Stomach (tissue), 9 donors: ENCODE measurements around the gene HOXB7. TPM values are rescaled to one million over a fixed set of nuclear protein-coding genes. Genes with fewer than 3 reads are reported as not detected.

Source experiments
- DNase-seq, 2 donors: peaks; one replicate each; pipeline versions ENCODE4 v3.0.0 to v3.0.0-alpha.2; 2013 to 2019
- H3K27ac ChIP-seq, 5 donors: fragments of 200-600 bp in 4 of 5; sonication (generic) in 4 of 5; one replicate each; pipeline ENCODE4 v1.5.1; 2013 to 2019; ENCODE audit warnings: mild to moderate bottlenecking in 1 of 5, moderate library complexity in 1 of 5
- H3K27me3 ChIP-seq, 3 donors: fragments of 200-600 bp; sonication (generic); one replicate each; pipeline ENCODE4 v1.5.1; 2017 to 2019; ENCODE audit warnings: mixed run types in 1 of 3
- H3K36me3 ChIP-seq, 4 donors: fragments of 200-600 bp; sonication (generic); 1 replicate in 3 of 4; 2 replicates in 1 of 4; pipeline ENCODE4 v1.5.1; 2016 to 2019
- H3K4me1 ChIP-seq, 4 donors: fragments of 200-600 bp; sonication (generic); one replicate each; pipeline ENCODE4 v1.5.1; 2016 to 2019
- H3K4me3 ChIP-seq, 4 donors: fragments of 200-600 bp; sonication (generic) in 3 of 4; one replicate each; pipeline ENCODE4 v1.5.1; 2016 to 2019; ENCODE audit warnings: mild to moderate bottlenecking in 1 of 4
- H3K9me3 ChIP-seq, 4 donors: fragments of 200-600 bp; sonication (generic); one replicate each; pipeline ENCODE4 v1.5.1; 2016 to 2019
- CTCF ChIP-seq, 7 experiments: fragments of 450-650 bp in 4 of 7; fragments of 200-600 bp in 3 of 7; sonication (generic) in 3 of 7; IDR thresholded peaks; one replicate each; pipeline ENCODE4 v1.5.1; 2016 to 2019; ENCODE audit warnings: antibody characterized with exemption in 7 of 7, control low read depth in 2 of 7, mild to moderate bottlenecking in 1 of 7
- EP300 ChIP-seq: sonication (generic); formaldehyde crosslinking; IDR thresholded peaks from one replicate; pipeline ENCODE4 v1.6.1; 2017; ENCODE audit warnings: antibody characterized with exemption
- POLR2A ChIP-seq, 4 donors: fragments of 450-650 bp; IDR thresholded peaks; one replicate each; pipeline ENCODE4 v1.6.1; 2016; ENCODE audit warnings: antibody characterized with exemption in 4 of 4, control low read depth in 2 of 4, mild to moderate bottlenecking in 1 of 4, moderate library complexity in 1 of 4
- POLR2AphosphoS5 ChIP-seq, 3 donors: sonication (generic); formaldehyde crosslinking; IDR thresholded peaks; one replicate each; pipeline ENCODE4 v1.6.1; 2016; ENCODE audit warnings: antibody characterized with exemption in 3 of 3
- WGBS, 5 donors: extraction: QIAGEN DNeasy Blood & Tissue Kit in 3 of 5; methylation state at CpG; one replicate each; pipeline versions ENCODE4 v1.1.5 to v1.1.7; 2013 to 2018; 5-methylcytosine and 5-hydroxymethylcytosine counted together
- intact Hi-C: fragments of 100-400 bp; cut with DNase I; formaldehyde crosslinking; loops from one replicate; pipeline ENCODE4 v1.15.1; 2023; ENCODE audit warnings: low total_unique reads
- polyA plus RNA-seq, 3 donors: library from polyadenylated mRNA; stranded (reverse); fragments of 200-250 nt; gene quantifications; one replicate each; pipeline ENCODE4 v1.2.3, GENCODE V29; 2013
- total RNA-seq, 5 donors: library from RNA; depleted of rRNA; stranded (reverse); fragments of >200 nt; gene quantifications; one replicate each; pipeline versions ENCODE4 v1.1.0 to v1.2.3, GENCODE V29; 2014 to 2016
- donor health status: healthy with polysubstance abuse.
- donor health status: Bipolar disorder and iron deficiency.
- donor health status: healthy.

Gene HOXB7
- total and polyA plus RNA-seq, 8 donors, result 1.0 to 16.5 (median 2.6) TPM

- Histone ChIP-seq H3K36me3 (no peaks in the 10 kb centered on the region), H3K27me3 (peaks cover 3 to 100% (median 79%) of the 10 kb centered on the region in 3 donors), H3K4me1 (peaks cover 14 to 78% (median 50%) of the 10 kb centered on the region in 4 donors), H3K9me3 (no peaks in the 10 kb centered on the region), H3K4me3 (peak overlapping the region; percentile 22 to 56 (median 44)), H3K27ac (peak overlapping the region; percentile 62 to 95 (median 93))
- 16 to 29% (median 25%) methylated on average over 10 of the region's 10 CpGs for WGBS, 5 donors
- TF ChIP-seq POLR2AphosphoS5 (IDR thresholded peaks at IDR 0.05) (no peak), EP300 (no peak), CTCF (IDR thresholded peaks at IDR 0.05) (no peak), POLR2A (IDR thresholded peaks at IDR 0.05) (no peak)
- no peak for DNase-seq
- intact Hi-C loops, result no loop called here
These were observed 21.6 kb downstream of the HOXB7 start for GRCh38 chr17:48589060-48589830.

GRCh38 chr17:48588528-48588927, 22.3 kb downstream of the HOXB7 start:
- intact Hi-C loops, result no loop called here
- Histone ChIP-seq H3K36me3 (no peaks in the 10 kb centered on the region), H3K27ac (peak overlapping the region; percentile 48 to 95 (median 93)), H3K4me3 (peak overlapping the region in 3 of 4 donors; percentile 50 to 56 (median 52)), H3K27me3 (peaks cover 3 to 100% (median 76%) of the 10 kb centered on the region in 3 donors), H3K4me1 (peaks cover 13 to 78% (median 47%) of the 10 kb centered on the region in 4 donors), H3K9me3 (no peaks in the 10 kb centered on the region)
- no peak for TF ChIP-seq CTCF (IDR thresholded peaks at IDR 0.05)
- no peak for TF ChIP-seq EP300
- no peak for TF ChIP-seq POLR2A (IDR thresholded peaks at IDR 0.05)
- TF ChIP-seq POLR2AphosphoS5 (IDR thresholded peaks at IDR 0.05), result no peak
- WGBS, 5 donors, result 16 to 30% (median 27%) methylated on average over 2 of the region's 2 CpGs
- no peak for DNase-seq

DNA sequence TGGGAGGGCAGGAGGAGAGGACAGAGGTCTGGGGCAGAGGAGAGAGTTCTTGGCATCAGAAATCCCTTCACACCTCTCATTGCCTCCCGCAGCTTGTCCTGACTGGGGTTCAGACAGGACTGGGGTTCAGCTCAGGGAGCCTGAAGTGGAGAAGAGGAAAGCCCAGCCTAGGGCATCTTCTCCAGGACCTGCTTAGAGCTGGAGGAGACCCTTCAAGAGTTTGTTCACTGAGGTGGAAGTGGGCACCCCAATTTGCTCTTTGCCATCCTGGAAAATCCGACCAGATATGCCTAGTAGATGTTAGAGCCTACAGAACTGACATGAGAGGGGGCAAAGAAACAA, 22.8 kb downstream of the HOXB7 start:
- peak overlapping the region; percentile 50 to 56 (median 54) for H3K4me3 ChIP-seq

GRCh38 chr17:48587276-48588073, 23.3 kb downstream of the HOXB7 start:
- 20 to 37% (median 31%) methylated on average over 5 of the region's 5 CpGs for WGBS, 5 donors
- intact Hi-C loops, result no loop called here
- no peaks in the 10 kb centered on the region for H3K36me3 ChIP-seq
- TF ChIP-seq POLR2AphosphoS5 (IDR thresholded peaks at IDR 0.05) (no peak), CTCF (IDR thresholded peaks at IDR 0.05) (no peak), POLR2A (IDR thresholded peaks at IDR 0.05) (no peak), EP300 (no peak)
- peaks cover 0 to 100% (median 76%) of the 10 kb centered on the region in 3 donors for H3K27me3 ChIP-seq
- DNase-seq, result peak in 1 of 2 donors; percentile 62
- H3K4me1 ChIP-seq, result peaks cover 18 to 77% (median 44%) of the 10 kb centered on the region in 4 donors
- peak overlapping the region; percentile 50 to 56 (median 54) for H3K4me3 ChIP-seq
- H3K9me3 ChIP-seq, result no peaks in the 10 kb centered on the region
- peak overlapping the region; percentile 48 to 95 (median 93) for H3K27ac ChIP-seq

More for the DNA sequence above, 22.8 kb downstream of the HOXB7 start:
- Histone ChIP-seq H3K9me3 (no peaks in the 10 kb centered on the region), H3K36me3 (no peaks in the 10 kb centered on the region), H3K27ac (peak overlapping the region; percentile 48 to 95 (median 93)), H3K27me3 (peaks cover under 1 to 100% (median 76%) of the 10 kb centered on the region in 3 donors), H3K4me1 (peaks cover 15 to 77% (median 45%) of the 10 kb centered on the region in 4 donors)
- intact Hi-C loops, result no loop called here
- TF ChIP-seq POLR2AphosphoS5 (IDR thresholded peaks at IDR 0.05), result no peak
- no peak for TF ChIP-seq POLR2A (IDR thresholded peaks at IDR 0.05)
- TF ChIP-seq EP300, result no peak
- WGBS, 5 donors, result 18 to 47% (median 35%) methylated on average over 2 of the region's 2 CpGs
- DNase-seq, result no peak
